Measurements from ENCODE around the gene PACRG.

The PACRG gene

GRCh38 chr6:163008626-163009025, 280.9 kb downstream of the PACRG start:
- DNase-seq (ENCODE audit: low read depth) = no peak

GRCh38 chr6:163010145-163010544, 282.4 kb downstream of the PACRG start:
- DNase-seq (ENCODE audit: low read depth) = no peak

GRCh38 chr6:163014736-163015135, 287.0 kb downstream of the PACRG start:
- no peak for DNase-seq (ENCODE audit: low read depth)

GRCh38 chr6:163017801-163018200, 290.0 kb downstream of the PACRG start:
- DNase-seq (ENCODE audit: low read depth) = no peak

- DNase-seq (ENCODE audit: low read depth) = no peak
Observed at GRCh38 chr6:163019926-163020325, 292.2 kb downstream of the PACRG start.

GRCh38 chr6:163021054-163021453, 293.3 kb downstream of the PACRG start:
- no peak for DNase-seq (ENCODE audit: low read depth)

GRCh38 chr6:163023700-163024099, 295.9 kb downstream of the PACRG start:
- no peak for DNase-seq (ENCODE audit: low read depth)

GRCh38 chr6:163026893-163027292, 299.1 kb downstream of the PACRG start:
- no peak for DNase-seq (ENCODE audit: low read depth)

GRCh38 chr6:163030980-163031379, 303.2 kb downstream of the PACRG start:
- DNase-seq (ENCODE audit: low read depth) = no peak

- DNase-seq (ENCODE audit: low read depth) = no peak
Observed at GRCh38 chr6:163031931-163032330, 304.2 kb downstream of the PACRG start.

- DNase-seq (ENCODE audit: low read depth) = no peak
Observed at GRCh38 chr6:163036160-163036645, 308.4 kb downstream of the PACRG start.

- no peak for DNase-seq (ENCODE audit: low read depth)
Observed at GRCh38 chr6:163038317-163038716, 310.5 kb downstream of the PACRG start.

GRCh38 chr6:163048345-163048744, 320.6 kb downstream of the PACRG start:
- no peak for DNase-seq (ENCODE audit: low read depth)

GRCh38 chr6:163053667-163054344, 326.0 kb downstream of the PACRG start:
- no peak for DNase-seq (ENCODE audit: low read depth)

GRCh38 chr6:163054641-163055040, 326.9 kb downstream of the PACRG start:
- DNase-seq (ENCODE audit: low read depth) = no peak

- DNase-seq (ENCODE audit: low read depth) = no peak
Observed at GRCh38 chr6:163057260-163057659, 329.5 kb downstream of the PACRG start.

- no peak for DNase-seq (ENCODE audit: low read depth)
Observed at GRCh38 chr6:163062790-163063189, 335.0 kb downstream of the PACRG start.

GRCh38 chr6:163063561-163063960, 335.8 kb downstream of the PACRG start:
- DNase-seq (ENCODE audit: low read depth) = no peak

- DNase-seq (ENCODE audit: low read depth) = no peak
Observed at GRCh38 chr6:163064397-163064796, 336.6 kb downstream of the PACRG start.

GRCh38 chr6:163066200-163066599, 338.4 kb downstream of the PACRG start:
- DNase-seq (ENCODE audit: low read depth) = no peak

GRCh38 chr6:163077134-163077533, 349.4 kb downstream of the PACRG start:
- no peak for DNase-seq (ENCODE audit: low read depth)

- DNase-seq (ENCODE audit: low read depth) = no peak
Observed at GRCh38 chr6:163078712-163079111, 350.9 kb downstream of the PACRG start.

GRCh38 chr6:163080228-163080627, 352.5 kb downstream of the PACRG start:
- no peak for DNase-seq (ENCODE audit: low read depth)

GRCh38 chr6:163083141-163083540, 355.4 kb downstream of the PACRG start:
- DNase-seq (ENCODE audit: low read depth) = no peak
